GM23338 (cell line): ENCODE results near the gene MYLK2.

ENCODE experiments used
- CREB1 ChIP-seq: fragments of 250-450 bp; sonication (Bioruptor Pico); IDR thresholded peaks from 2 replicates; pipeline ENCODE4 v1.5.0; 2020; ENCODE audit warnings: low read depth, mild to moderate bottlenecking, moderate library complexity
- CTCF ChIP-seq, 2 experiments: fragments of 200-600 bp in 1 of 2; sonication (generic) in 1 of 2; conservative IDR thresholded peaks; 2 replicates each; pipeline versions ENCODE4 v1.5.1 to v1.6.1; 2016 to 2017; ENCODE audit warnings: antibody characterized with exemption in 2 of 2, low read depth in 2 of 2, mild to moderate bottlenecking in 2 of 2, moderate library complexity in 1 of 2
- EZH2phosphoT487 ChIP-seq: fragments of 200-600 bp; sonication (generic); IDR thresholded peaks from one replicate; pipeline ENCODE4 v1.8.1; 2018; ENCODE audit warnings: antibody characterized with exemption; ENCODE audit not compliant: unreplicated experiment
- JUNB ChIP-seq: IDR thresholded peaks from one replicate; pipeline ENCODE4 v1.6.1; 2016; ENCODE audit warnings: antibody characterized with exemption; ENCODE audit not compliant: unreplicated experiment
- POLR2AphosphoS5 ChIP-seq: IDR thresholded peaks from 2 replicates; pipeline ENCODE4 v1.6.1; 2016; ENCODE audit warnings: antibody characterized with exemption, low read depth
- REST ChIP-seq: IDR thresholded peaks from one replicate; pipeline ENCODE4 v1.6.1; 2018; ENCODE audit warnings: antibody characterized with exemption; ENCODE audit not compliant: unreplicated experiment

- TF ChIP-seq CREB1 (CRISPR knock-in tag) (no peak), POLR2AphosphoS5 (no peak), JUNB (no peak), CTCF (conservative IDR thresholded peaks at IDR 0.05; ENCODE audit: low read depth in 2 of 2) (no peak), EZH2phosphoT487 (no peak), REST (no peak)
Measured at GRCh38 chr20:31770243-31770642, 48.9 kb upstream of the MYLK2 start.
